HepG2 (cell line): ENCODE data around the gene RNF126. TPM values are rescaled to one million over a fixed set of nuclear protein-coding genes. Genes with fewer than 3 reads are reported as not detected.
A peak's percentile ranks its signal among the peaks of the same experiment; 100 is the strongest.

Experiments
- AHR ChIP-seq: IDR thresholded peaks from 2 replicates; pipeline ENCODE4 v1.6.1; 2018; ENCODE audit warnings: missing genetic modification reagents, missing compliant biosample characterization
- FOXK1 ChIP-seq: sonication (generic); formaldehyde crosslinking; IDR thresholded peaks from 2 replicates; pipeline ENCODE4 v1.4.0; 2020; ENCODE audit warnings: low read depth, missing genetic modification reagents, borderline replicate concordance
- HIC2 ChIP-seq: sonication (generic); formaldehyde crosslinking; IDR thresholded peaks from 2 replicates; pipeline ENCODE4 v1.9.0; 2022; ENCODE audit warnings: low read depth, missing genetic modification reagents
- HMG20A ChIP-seq: IDR thresholded peaks from 2 replicates; pipeline ENCODE4 v1.6.1; 2016; ENCODE audit warnings: borderline replicate concordance
- IRF2 ChIP-seq: IDR thresholded peaks from 2 replicates; pipeline ENCODE4 v1.6.1; 2018; ENCODE audit warnings: missing genetic modification reagents, missing compliant biosample characterization
- KLF16 ChIP-seq, 2 experiments: sonication (generic) in 1 of 2; formaldehyde crosslinking in 1 of 2; IDR thresholded peaks; 2 replicates each; pipeline versions ENCODE4 v1.6.1 to v1.8.0; 2016 to 2023; ENCODE audit warnings: missing genetic modification reagents in 2 of 2, missing compliant biosample characterization in 1 of 2
- MBD4 ChIP-seq: IDR thresholded peaks from 2 replicates; pipeline ENCODE4 v1.6.1; 2012; ENCODE audit warnings: low read length, inconsistent platforms, borderline replicate concordance
- NR3C1 ChIP-seq: sonication (generic); formaldehyde crosslinking; IDR thresholded peaks from 2 replicates; pipeline ENCODE4 v1.4.0; 2020; ENCODE audit warnings: missing genetic modification reagents
- SRY ChIP-seq: sonication (generic); formaldehyde crosslinking; IDR thresholded peaks from 2 replicates; pipeline ENCODE4 v1.8.0; 2022; ENCODE audit warnings: mild to moderate bottlenecking, missing genetic modification reagents
- ZBTB7B ChIP-seq: sonication (generic); formaldehyde crosslinking; IDR thresholded peaks from 2 replicates; pipeline ENCODE4 v1.4.0; 2020; ENCODE audit warnings: missing genetic modification reagents
- ZNF329 ChIP-seq: sonication (generic); formaldehyde crosslinking; IDR thresholded peaks from 2 replicates; pipeline ENCODE4 v1.9.0; 2021; ENCODE audit warnings: low read depth, mild to moderate bottlenecking, missing genetic modification reagents
- ZNF740 ChIP-seq: sonication (generic); formaldehyde crosslinking; IDR thresholded peaks from 2 replicates; pipeline ENCODE4 v1.4.0; 2020; ENCODE audit warnings: missing genetic modification reagents
- polyA plus RNA-seq, 8 experiments: library from polyadenylated mRNA; depleted of rRNA in 3 of 8; stranded (reverse) in 7 of 8; unstranded in 1 of 8; fragments of >200 nt; fragmentation: Illumina TruSeq in 4 of 8; extraction: Trizol in 4 of 8; gene quantifications; 2 replicates each; pipeline versions ENCODE4 v1.2.1 to v1.2.3, GENCODE V29; 2011 to 2016; ENCODE audit warnings: low read depth in 4 of 8, missing spikeins in 1 of 8, mixed read lengths in 1 of 8; ENCODE audit not compliant: insufficient read depth in 1 of 8
- total RNA-seq, 5 experiments: library from RNA; depleted of rRNA; stranded (reverse); fragments of >200 nt; fragmentation: Illumina TruSeq; extraction: Trizol; gene quantifications; 2 replicates each; pipeline ENCODE4 v1.2.3, GENCODE V29; 2016; ENCODE audit warnings: low read depth in 1 of 5
- TF ChIP-seq, protein P1 (sequence below): sonication (generic); formaldehyde crosslinking; IDR thresholded peaks from 2 replicates; pipeline ENCODE4 v1.4.0; 2020; ENCODE audit warnings: missing genetic modification reagents
- TF ChIP-seq, protein P2 (sequence below): IDR thresholded peaks from 2 replicates; pipeline ENCODE4 v1.6.1; 2016; ENCODE audit warnings: mild to moderate bottlenecking, missing biosample characterization, missing genetic modification reagents

Gene RNF126
- total and polyA plus RNA-seq, 2 of the 13 experiments (the other 11 are each of a cell fraction or from before 2014, with no cell fraction given) = 23.2 to 34.0 TPM

- TF ChIP-seq, protein P1, sequence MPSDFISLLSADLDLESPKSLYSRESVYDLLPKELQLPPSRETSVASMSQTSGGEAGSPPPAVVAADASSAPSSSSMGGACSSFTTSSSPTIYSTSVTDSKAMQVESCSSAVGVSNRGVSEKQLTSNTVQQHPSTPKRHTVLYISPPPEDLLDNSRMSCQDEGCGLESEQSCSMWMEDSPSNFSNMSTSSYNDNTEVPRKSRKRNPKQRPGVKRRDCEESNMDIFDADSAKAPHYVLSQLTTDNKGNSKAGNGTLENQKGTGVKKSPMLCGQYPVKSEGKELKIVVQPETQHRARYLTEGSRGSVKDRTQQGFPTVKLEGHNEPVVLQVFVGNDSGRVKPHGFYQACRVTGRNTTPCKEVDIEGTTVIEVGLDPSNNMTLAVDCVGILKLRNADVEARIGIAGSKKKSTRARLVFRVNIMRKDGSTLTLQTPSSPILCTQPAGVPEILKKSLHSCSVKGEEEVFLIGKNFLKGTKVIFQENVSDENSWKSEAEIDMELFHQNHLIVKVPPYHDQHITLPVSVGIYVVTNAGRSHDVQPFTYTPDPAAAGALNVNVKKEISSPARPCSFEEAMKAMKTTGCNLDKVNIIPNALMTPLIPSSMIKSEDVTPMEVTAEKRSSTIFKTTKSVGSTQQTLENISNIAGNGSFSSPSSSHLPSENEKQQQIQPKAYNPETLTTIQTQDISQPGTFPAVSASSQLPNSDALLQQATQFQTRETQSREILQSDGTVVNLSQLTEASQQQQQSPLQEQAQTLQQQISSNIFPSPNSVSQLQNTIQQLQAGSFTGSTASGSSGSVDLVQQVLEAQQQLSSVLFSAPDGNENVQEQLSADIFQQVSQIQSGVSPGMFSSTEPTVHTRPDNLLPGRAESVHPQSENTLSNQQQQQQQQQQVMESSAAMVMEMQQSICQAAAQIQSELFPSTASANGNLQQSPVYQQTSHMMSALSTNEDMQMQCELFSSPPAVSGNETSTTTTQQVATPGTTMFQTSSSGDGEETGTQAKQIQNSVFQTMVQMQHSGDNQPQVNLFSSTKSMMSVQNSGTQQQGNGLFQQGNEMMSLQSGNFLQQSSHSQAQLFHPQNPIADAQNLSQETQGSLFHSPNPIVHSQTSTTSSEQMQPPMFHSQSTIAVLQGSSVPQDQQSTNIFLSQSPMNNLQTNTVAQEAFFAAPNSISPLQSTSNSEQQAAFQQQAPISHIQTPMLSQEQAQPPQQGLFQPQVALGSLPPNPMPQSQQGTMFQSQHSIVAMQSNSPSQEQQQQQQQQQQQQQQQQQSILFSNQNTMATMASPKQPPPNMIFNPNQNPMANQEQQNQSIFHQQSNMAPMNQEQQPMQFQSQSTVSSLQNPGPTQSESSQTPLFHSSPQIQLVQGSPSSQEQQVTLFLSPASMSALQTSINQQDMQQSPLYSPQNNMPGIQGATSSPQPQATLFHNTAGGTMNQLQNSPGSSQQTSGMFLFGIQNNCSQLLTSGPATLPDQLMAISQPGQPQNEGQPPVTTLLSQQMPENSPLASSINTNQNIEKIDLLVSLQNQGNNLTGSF (CRISPR knock-in tag) = no peak
- no peak for TF ChIP-seq MBD4
- no peak for TF ChIP-seq SRY (CRISPR knock-in tag)
- 0 out of 4 replicates have a peak, but pooled peaks of 1 of the 2 experiments have one; percentile 32 for TF ChIP-seq KLF16 (CRISPR knock-in tag; IDR thresholded peaks at IDR 0.05)
- 0 out of 2 replicates have a peak, but pooled peaks have one; percentile 32 for TF ChIP-seq ZBTB7B (CRISPR knock-in tag)
- no peak for TF ChIP-seq AHR
- TF ChIP-seq, protein P2, sequence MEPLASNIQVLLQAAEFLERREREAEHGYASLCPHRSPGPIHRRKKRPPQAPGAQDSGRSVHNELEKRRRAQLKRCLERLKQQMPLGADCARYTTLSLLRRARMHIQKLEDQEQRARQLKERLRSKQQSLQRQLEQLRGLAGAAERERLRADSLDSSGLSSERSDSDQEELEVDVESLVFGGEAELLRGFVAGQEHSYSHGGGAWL (CRISPR knock-in tag) = 0 out of 2 replicates have a peak, but pooled peaks have one; percentile 44
- TF ChIP-seq ZNF740 (CRISPR knock-in tag) = no peak
- TF ChIP-seq NR3C1 (CRISPR knock-in tag) = no peak
- TF ChIP-seq FOXK1 (CRISPR knock-in tag) = no peak
- TF ChIP-seq HIC2 (CRISPR knock-in tag) = 0 out of 2 replicates have a peak, but pooled peaks have one; percentile 22
- TF ChIP-seq IRF2 (CRISPR knock-in tag) = peak; percentile 39; the same call in 1 of the 2 replicates
- no peak for TF ChIP-seq HMG20A
- peak; percentile 73; the same call in 1 of the 2 replicates for TF ChIP-seq ZNF329 (CRISPR knock-in tag)
Observed at GRCh38 chr19:703651-704446, 40.8 kb upstream of the RNF126 start (continued).
